GM10266 (cell line): ENCODE data around the gene SCML1.
"Not testable (repeated sequence)": the region's sequence is repeated elsewhere in the genome, so short reads cannot be mapped to it uniquely, and the experiment has no call there.

Source experiments
- DNase-seq: peaks from one replicate; pipeline ENCODE4 v3.0.0; 2012; ENCODE audit errors: extremely low spot score
- CTCF ChIP-seq: IDR thresholded peaks from 2 replicates; pipeline ENCODE4 v1.5.1; 2012; ENCODE audit warnings: mild to moderate bottlenecking, low read depth; ENCODE audit not compliant: control insufficient read depth, insufficient read depth; ENCODE audit errors: missing control alignments

SCML1 gene

GRCh38 chrX:17778997-17779396 is 41.7 kb downstream of the SCML1 start:
- TF ChIP-seq CTCF: no peak
- DNase-seq: no peak

- TF ChIP-seq CTCF: no peak
- no peak for DNase-seq
These were observed 42.1 kb downstream of the SCML1 start for GRCh38 chrX:17779434-17779833.

- not testable (repeated sequence) for DNase-seq
These were observed 49.5 kb downstream of the SCML1 start for GRCh38 chrX:17786554-17787347.

GRCh38 chrX:17787557-17787956 is 50.3 kb downstream of the SCML1 start:
- DNase-seq: no peak
- TF ChIP-seq CTCF: no peak

DNA sequence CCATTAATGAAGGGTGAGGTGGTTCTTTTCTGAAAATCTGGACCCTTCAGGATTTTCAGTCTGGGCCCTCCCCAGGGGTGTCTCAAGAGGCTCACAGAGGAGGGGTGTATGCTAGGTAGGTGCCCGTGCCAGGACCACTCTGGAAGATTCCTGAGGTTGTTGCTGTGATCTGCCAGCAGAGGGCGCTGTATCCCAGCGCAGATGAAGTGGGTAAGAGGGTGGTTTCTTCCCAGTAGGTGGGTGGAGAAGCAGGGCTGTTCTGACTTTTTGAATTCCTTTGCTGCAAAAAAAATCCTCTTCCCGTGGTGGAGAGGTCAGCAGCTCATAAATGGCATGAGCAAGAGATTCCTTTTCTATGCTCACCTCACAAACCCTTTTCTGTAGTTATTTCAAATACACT is 51.1 kb downstream of the SCML1 start:
- DNase-seq: peak; percentile 41
- TF ChIP-seq CTCF: peak; percentile 56

- no peak for DNase-seq
- no peak for TF ChIP-seq CTCF
These were observed 51.8 kb downstream of the SCML1 start for GRCh38 chrX:17788956-17789562.

GRCh38 chrX:17792826-17793225 is 55.5 kb downstream of the SCML1 start:
- no peak for DNase-seq
- TF ChIP-seq CTCF: no peak
